Measurements from ENCODE around the gene SF1.

The SF1 gene

DNA sequence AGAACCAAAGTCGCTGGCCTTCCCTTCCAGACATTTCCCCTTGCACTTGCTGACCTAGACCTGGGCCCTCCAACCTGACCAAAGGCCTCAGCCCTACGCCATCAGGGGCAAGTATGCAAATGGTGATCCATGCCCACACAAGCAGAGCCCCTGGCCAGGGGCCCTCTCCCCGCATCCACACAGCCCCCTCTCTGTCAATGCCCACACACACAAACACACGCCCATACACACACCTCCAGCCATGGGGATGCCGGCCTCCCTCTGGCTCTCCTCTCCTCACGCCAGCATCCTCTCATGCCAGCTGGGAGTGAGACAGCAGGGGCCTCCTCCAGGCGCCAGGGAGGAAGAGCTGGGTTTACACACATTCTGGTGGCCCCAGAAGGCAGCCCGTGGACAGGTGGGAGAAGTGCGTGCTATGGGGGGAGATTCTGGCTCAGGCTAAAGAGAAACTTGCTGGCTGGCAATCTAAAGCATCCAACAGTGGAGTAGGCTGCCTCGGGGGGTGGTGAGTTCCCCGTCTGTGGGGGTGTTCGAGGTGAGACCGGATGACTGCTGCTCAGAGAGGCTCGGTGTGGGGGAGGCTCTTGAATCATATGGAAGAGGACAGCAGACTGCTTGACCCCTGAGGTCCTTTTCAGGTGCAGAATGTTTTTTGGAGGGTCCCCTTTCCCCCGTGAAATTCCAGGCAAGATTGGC, 60.1 kb downstream of the SF1 start:
- TF ChIP-seq, protein P1, sequence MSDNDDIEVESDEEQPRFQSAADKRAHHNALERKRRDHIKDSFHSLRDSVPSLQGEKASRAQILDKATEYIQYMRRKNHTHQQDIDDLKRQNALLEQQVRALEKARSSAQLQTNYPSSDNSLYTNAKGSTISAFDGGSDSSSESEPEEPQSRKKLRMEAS (IDR thresholded peaks at IDR 0.05; ENCODE audit: low read depth, low read length), result no peak
- TF ChIP-seq, protein P2, sequence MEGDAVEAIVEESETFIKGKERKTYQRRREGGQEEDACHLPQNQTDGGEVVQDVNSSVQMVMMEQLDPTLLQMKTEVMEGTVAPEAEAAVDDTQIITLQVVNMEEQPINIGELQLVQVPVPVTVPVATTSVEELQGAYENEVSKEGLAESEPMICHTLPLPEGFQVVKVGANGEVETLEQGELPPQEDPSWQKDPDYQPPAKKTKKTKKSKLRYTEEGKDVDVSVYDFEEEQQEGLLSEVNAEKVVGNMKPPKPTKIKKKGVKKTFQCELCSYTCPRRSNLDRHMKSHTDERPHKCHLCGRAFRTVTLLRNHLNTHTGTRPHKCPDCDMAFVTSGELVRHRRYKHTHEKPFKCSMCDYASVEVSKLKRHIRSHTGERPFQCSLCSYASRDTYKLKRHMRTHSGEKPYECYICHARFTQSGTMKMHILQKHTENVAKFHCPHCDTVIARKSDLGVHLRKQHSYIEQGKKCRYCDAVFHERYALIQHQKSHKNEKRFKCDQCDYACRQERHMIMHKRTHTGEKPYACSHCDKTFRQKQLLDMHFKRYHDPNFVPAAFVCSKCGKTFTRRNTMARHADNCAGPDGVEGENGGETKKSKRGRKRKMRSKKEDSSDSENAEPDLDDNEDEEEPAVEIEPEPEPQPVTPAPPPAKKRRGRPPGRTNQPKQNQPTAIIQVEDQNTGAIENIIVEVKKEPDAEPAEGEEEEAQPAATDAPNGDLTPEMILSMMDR (IDR thresholded peaks at IDR 0.05; ENCODE audit: low read depth, low read length), result no peak
- no peak for TF ChIP-seq MYC (IDR thresholded peaks at IDR 0.05; ENCODE audit: low read depth, low read length)
- no peak for TF ChIP-seq POLR2A (IDR thresholded peaks at IDR 0.05; ENCODE audit: extremely low read depth, insufficient read length)
- DNase-seq (ENCODE audit: low read depth), result peak; percentile 34
- H3K4me3 ChIP-seq (ENCODE audit: low read depth, low read length), result no peak overlapping the region

- TF ChIP-seq MYC (IDR thresholded peaks at IDR 0.05; ENCODE audit: low read depth, low read length) (no peak), POLR2A (IDR thresholded peaks at IDR 0.05; ENCODE audit: extremely low read depth, insufficient read length) (no peak)
- TF ChIP-seq, protein P2 (IDR thresholded peaks at IDR 0.05; ENCODE audit: low read depth, low read length), result no peak
- TF ChIP-seq, protein P1 (IDR thresholded peaks at IDR 0.05; ENCODE audit: low read depth, low read length), result no peak
- no peak for DNase-seq (ENCODE audit: low read depth)
- H3K4me3 ChIP-seq (ENCODE audit: low read depth, low read length), result no peak overlapping the region
Observed at GRCh38 chr11:64717268-64717578, 61.1 kb downstream of the SF1 start.

- H3K4me3 ChIP-seq (ENCODE audit: low read depth, low read length), result peak overlapping the region; percentile 29
- peak; percentile 97 for DNase-seq (ENCODE audit: low read depth)
- TF ChIP-seq, protein P1 (IDR thresholded peaks at IDR 0.05; ENCODE audit: low read depth, low read length), result 0 out of 2 replicates have a peak, but pooled peaks have one; percentile 57
- TF ChIP-seq, protein P2 (IDR thresholded peaks at IDR 0.05; ENCODE audit: low read depth, low read length), result peak; percentile 30
- TF ChIP-seq POLR2A (IDR thresholded peaks at IDR 0.05; ENCODE audit: extremely low read depth, insufficient read length) (no peak), MYC (IDR thresholded peaks at IDR 0.05; ENCODE audit: low read depth, low read length) (0 out of 2 replicates have a peak, but pooled peaks have one; percentile 36)
Observed at GRCh38 chr11:64716473-64717267, 61.7 kb downstream of the SF1 start.

DNA sequence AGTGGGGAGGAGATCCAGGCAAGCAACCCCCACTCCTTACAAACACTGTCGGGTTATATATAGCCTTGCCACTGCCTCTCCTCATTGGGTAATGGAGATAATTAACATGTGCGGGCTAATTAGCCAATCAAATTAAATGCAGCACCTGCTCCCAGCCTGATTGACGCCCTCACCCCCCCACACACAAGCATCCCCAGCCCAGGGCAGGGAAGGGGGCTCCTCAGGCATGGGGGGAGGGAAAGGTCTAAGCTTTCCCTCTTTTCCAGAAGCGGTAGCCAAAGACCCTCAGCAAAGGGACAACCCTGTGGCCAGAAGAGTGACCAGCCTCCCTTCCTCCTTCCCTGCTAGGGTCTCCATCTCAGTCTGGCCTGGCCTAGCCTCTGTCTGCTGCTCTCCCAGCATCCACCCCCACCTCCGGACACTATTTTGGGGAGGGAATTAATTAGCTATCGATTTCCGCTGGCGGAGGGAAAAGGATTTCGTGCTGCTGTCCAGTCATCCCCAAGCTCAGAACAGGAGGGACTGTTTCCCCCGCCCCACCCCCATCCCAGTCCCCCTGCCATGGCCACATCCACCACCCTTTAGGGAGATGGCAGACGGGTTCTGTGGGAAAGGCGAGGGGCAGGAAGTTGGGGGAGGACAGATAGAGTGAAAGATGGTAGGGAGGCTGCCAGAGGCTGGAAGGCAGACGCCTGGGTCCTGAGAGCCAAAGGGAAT, 62.4 kb downstream of the SF1 start:
- H3K4me3 ChIP-seq (ENCODE audit: low read depth, low read length), result peak overlapping the region; percentile 29
- DNase-seq (ENCODE audit: low read depth), result peak; percentile 87
- no peak for TF ChIP-seq POLR2A (IDR thresholded peaks at IDR 0.05; ENCODE audit: extremely low read depth, insufficient read length)
- TF ChIP-seq, protein P1 (IDR thresholded peaks at IDR 0.05; ENCODE audit: low read depth, low read length), result peak; percentile 80

GRCh38 chr11:64715110-64715509, 63.2 kb downstream of the SF1 start:
- no peak overlapping the region for H3K4me3 ChIP-seq (ENCODE audit: low read depth, low read length)
- TF ChIP-seq, protein P1 (IDR thresholded peaks at IDR 0.05; ENCODE audit: low read depth, low read length), result no peak
- TF ChIP-seq POLR2A (IDR thresholded peaks at IDR 0.05; ENCODE audit: extremely low read depth, insufficient read length), result no peak
- no peak for DNase-seq (ENCODE audit: low read depth)

GRCh38 chr11:64714666-64715065, 63.7 kb downstream of the SF1 start:
- no peak overlapping the region for H3K4me3 ChIP-seq (ENCODE audit: low read depth, low read length)
- TF ChIP-seq MYC (IDR thresholded peaks at IDR 0.05; ENCODE audit: low read depth, low read length), result no peak
- DNase-seq (ENCODE audit: low read depth), result no peak
